ENCODE results near the gene CASZ1. TPM values are rescaled to one million over a fixed set of nuclear protein-coding genes. Genes with fewer than 3 reads are reported as not detected.

The CASZ1 gene
- polyA plus RNA-seq, 3 donors, result 0.30 to 3.7 (median 0.50) TPM

GRCh38 chr1:10759413-10760200, 36.8 kb downstream of the CASZ1 start:
- Histone ChIP-seq H3K4me2 (replicated peaks; ENCODE audit: extremely low read depth, low read length, poor library complexity, severe bottlenecking) (no peak overlapping the region), H3K4me3 (replicated peaks in 1 of 3; ENCODE audit: low read depth in 2 of 3, low read length in 3 of 3) (no peak overlapping the region), H3K9ac (ENCODE audit: insufficient read depth, low read length, poor library complexity, severe bottlenecking) (no peak overlapping the region), H3K27ac (ENCODE audit: low read depth in 1 of 2, low read length in 2 of 2) (no peak overlapping the region), H3K79me2 (ENCODE audit: insufficient read depth, low read length) (no peaks in the 10 kb centered on the region), H3K36me3 (replicated peaks in 1 of 2; ENCODE audit: control insufficient read depth in 1 of 2, insufficient read depth in 2 of 2, low read length in 2 of 2) (no peaks in the 10 kb centered on the region), H2AFZ (ENCODE audit: insufficient read depth, low read depth, low read length, poor library complexity, severe bottlenecking) (no peak overlapping the region), H3K4me1 (ENCODE audit: control insufficient read depth in 1 of 2, insufficient read depth in 2 of 2, low read length in 2 of 2) (no peaks in the 10 kb centered on the region), H4K20me1 (ENCODE audit: insufficient read depth, low read length) (no peaks in the 10 kb centered on the region), H3K27me3 (ENCODE audit: control insufficient read depth in 2 of 2, insufficient read depth in 2 of 2, low read length in 2 of 2) (no peaks in the 10 kb centered on the region), H3K9me3 (replicated peaks in 1 of 2; ENCODE audit: control insufficient read depth in 1 of 2, insufficient read depth in 1 of 2, low read length in 2 of 2) (no peaks in the 10 kb centered on the region)
- Mint-ChIP-seq H3K4me3 (no peak overlapping the region), H3K36me3 (no peaks in the 10 kb centered on the region), H3K9me3 (no peaks in the 10 kb centered on the region), H3K27ac (no peak overlapping the region), H3K4me1 (peaks cover 6% of the 10 kb centered on the region), H3K27me3 (ENCODE audit: low read depth in 3 of 3) (peaks cover 2 to 16% (median 8%) of the 10 kb centered on the region in 3 donors)
- DNase-seq, result no peak
- TF ChIP-seq CTCF (IDR thresholded peaks at IDR 0.05), result no peak
- WGBS (ENCODE audit: insufficient coverage), result 94% methylated on average over 11 of the region's 15 CpGs
- intact Hi-C loops (cut with micrococcal nuclease), result loop anchor here in 1 of 2 donors (10.0 kb wide), 1 partner anchor 55 kb away; no protein-coding TSS in a partner anchor

- intact Hi-C loops (cut with micrococcal nuclease), result loop anchor here in 1 of 2 donors (10.0 kb wide), 1 partner anchor 58 kb away; no protein-coding TSS in a partner anchor
- Histone ChIP-seq H3K79me2 (ENCODE audit: insufficient read depth, low read length) (no peaks in the 10 kb centered on the region), H3K9me3 (replicated peaks in 1 of 2; ENCODE audit: control insufficient read depth in 1 of 2, insufficient read depth in 1 of 2, low read length in 2 of 2) (no peaks in the 10 kb centered on the region), H3K4me3 (replicated peaks in 1 of 3; ENCODE audit: low read depth in 2 of 3, low read length in 3 of 3) (no peak overlapping the region), H3K4me2 (replicated peaks; ENCODE audit: extremely low read depth, low read length, poor library complexity, severe bottlenecking) (no peak overlapping the region), H2AFZ (ENCODE audit: insufficient read depth, low read depth, low read length, poor library complexity, severe bottlenecking) (no peak overlapping the region), H3K27ac (ENCODE audit: low read depth in 1 of 2, low read length in 2 of 2) (no peak overlapping the region), H3K27me3 (ENCODE audit: control insufficient read depth in 2 of 2, insufficient read depth in 2 of 2, low read length in 2 of 2) (no peaks in the 10 kb centered on the region), H3K4me1 (ENCODE audit: control insufficient read depth in 1 of 2, insufficient read depth in 2 of 2, low read length in 2 of 2) (no peaks in the 10 kb centered on the region), H3K9ac (ENCODE audit: insufficient read depth, low read length, poor library complexity, severe bottlenecking) (no peak overlapping the region), H4K20me1 (ENCODE audit: insufficient read depth, low read length) (no peaks in the 10 kb centered on the region), H3K36me3 (replicated peaks in 1 of 2; ENCODE audit: control insufficient read depth in 1 of 2, insufficient read depth in 2 of 2, low read length in 2 of 2) (no peaks in the 10 kb centered on the region)
- no peak overlapping the region for H3K4me3 Mint-ChIP-seq
- peaks cover 0 to 3% (median 0%) of the 10 kb centered on the region in 7 donors for H3K9me3 Mint-ChIP-seq
- H3K27me3 Mint-ChIP-seq (ENCODE audit: low read depth in 3 of 3), result peaks cover 4 to 18% (median 8%) of the 10 kb centered on the region in 3 donors
- H3K4me1 Mint-ChIP-seq, result peaks cover 6% of the 10 kb centered on the region
- DNase-seq, result no peak
- TF ChIP-seq CTCF (IDR thresholded peaks at IDR 0.05), result no peak
- no peaks in the 10 kb centered on the region for H3K36me3 Mint-ChIP-seq
- H3K27ac Mint-ChIP-seq, result no peak overlapping the region
- WGBS (ENCODE audit: insufficient coverage), result 97% methylated on average over 6 of the region's 10 CpGs
Observed at GRCh38 chr1:10756842-10757241, 39.6 kb downstream of the CASZ1 start.

All from CD14-positive monocyte (primary cell).